SK-N-SH treated with all-trans-retinoic acid at 6 μM for 48 hours (cell line): ENCODE results near the gene WBP11.

Experiments used
- ARNTL ChIP-seq: fragments of 450-650 bp; formaldehyde crosslinking; IDR thresholded peaks from 2 replicates; pipeline ENCODE4 v1.5.0; 2020; ENCODE audit warnings: low read depth, mild to moderate bottlenecking, moderate library complexity, borderline replicate concordance
- BACH2 ChIP-seq: fragments of 250-450 bp; sonication (Bioruptor Pico); IDR thresholded peaks from 2 replicates; pipeline ENCODE4 v1.9.0; 2021; ENCODE audit warnings: mild to moderate bottlenecking, borderline replicate concordance
- ESRRG ChIP-seq: fragments of 250-450 bp; sonication (Bioruptor Pico); IDR thresholded peaks from 2 replicates; pipeline ENCODE4 v1.6.1; 2021; ENCODE audit warnings: mild to moderate bottlenecking
- ISL1 ChIP-seq: fragments of 250-450 bp; sonication (Bioruptor Pico); IDR thresholded peaks from 2 replicates; pipeline ENCODE4 v2.1.2; 2022; ENCODE audit warnings: mild to moderate bottlenecking, moderate library complexity
- OSR1 ChIP-seq: fragments of 250-450 bp; sonication (Bioruptor Pico); IDR thresholded peaks from 2 replicates; pipeline ENCODE4 v1.8.0; 2022; ENCODE audit warnings: moderate library complexity, mild to moderate bottlenecking, inconsistent platforms
- POU6F1 ChIP-seq: fragments of 250-450 bp; sonication (Bioruptor Pico); IDR thresholded peaks from 2 replicates; pipeline ENCODE4 v1.8.0; 2021; ENCODE audit warnings: low read depth, mild to moderate bottlenecking, moderate library complexity, borderline replicate concordance
- SNAI2 ChIP-seq: fragments of 250-450 bp; sonication (Bioruptor Pico); IDR thresholded peaks from 2 replicates; pipeline ENCODE4 v1.5.0; 2020; ENCODE audit warnings: mild to moderate bottlenecking, moderate library complexity
- TCF4 ChIP-seq: fragments of 250-450 bp; sonication (Bioruptor Pico); IDR thresholded peaks from 2 replicates; pipeline ENCODE4 v1.8.0; 2021; ENCODE audit warnings: mild to moderate bottlenecking, moderate library complexity, borderline replicate concordance
- ZC3H10 ChIP-seq: fragments of 250-450 bp; sonication (Bioruptor Pico); IDR thresholded peaks from 2 replicates; pipeline ENCODE4 v1.5.1; 2021; ENCODE audit warnings: mild to moderate bottlenecking, moderate library complexity
- ZFP30 ChIP-seq: fragments of 450-650 bp; formaldehyde crosslinking; IDR thresholded peaks from 2 replicates; pipeline ENCODE4 v1.5.0; 2022; ENCODE audit warnings: mild to moderate bottlenecking, moderate library complexity
- ZNF565 ChIP-seq: fragments of 450-650 bp; formaldehyde crosslinking; conservative IDR thresholded peaks from 2 replicates; pipeline ENCODE4 v1.5.0; 2020; ENCODE audit warnings: low read depth, mild to moderate bottlenecking, moderate library complexity

GRCh38 chr12:14846876-14847580 lies 43.8 kb upstream of the WBP11 start:
- TF ChIP-seq ZC3H10 (CRISPR knock-in tag): no peak
- TF ChIP-seq ZFP30: no peak
- TF ChIP-seq ARNTL: no peak
- no peak for TF ChIP-seq BACH2 (CRISPR knock-in tag)
- TF ChIP-seq POU6F1 (CRISPR knock-in tag): peak; percentile 41; the same call in 1 of the 2 replicates
- TF ChIP-seq OSR1 (CRISPR knock-in tag): no peak
- no peak for TF ChIP-seq ZNF565 (CRISPR knock-in tag)
- no peak for TF ChIP-seq ESRRG (CRISPR knock-in tag)
- peak; percentile 50; the same call in 1 of the 2 replicates for TF ChIP-seq ISL1
- no peak for TF ChIP-seq TCF4 (CRISPR knock-in tag)
- TF ChIP-seq SNAI2 (CRISPR knock-in tag): 0 out of 2 replicates have a peak, but pooled peaks have one; percentile 18
